ENCODE results near the gene SARM1. TPM values are rescaled to one million over a fixed set of nuclear protein-coding genes. Genes with fewer than 3 reads are reported as not detected.

The SARM1 gene
- total RNA-seq, 5 donors from 2014 or later (not counting 1 experiment from before 2014, with no cell fraction given): 26.0 to 42.3 (median 37.9) TPM

GRCh38 chr17:28327709-28328108 lies 43.8 kb upstream of the SARM1 start:
- Histone ChIP-seq H3K4me3 (ENCODE audit: control insufficient read depth in 1 of 2, extremely low read depth in 1 of 2, low read length in 1 of 2) (no peak overlapping the region), H3K9me3 (no peaks in the 10 kb centered on the region), H3K4me1 (ENCODE audit: control insufficient read depth in 1 of 2, extremely low read depth in 1 of 2, insufficient read depth in 2 of 2, low read length in 2 of 2) (no peaks in the 10 kb centered on the region), H3K27ac (ENCODE audit: low read length) (no peak overlapping the region), H3K36me3 (ENCODE audit: control insufficient read depth in 2 of 2, extremely low read depth in 1 of 2, insufficient read depth in 1 of 2, low read length in 1 of 2) (peaks cover 7 to 44% of the 10 kb centered on the region in 2 donors), H3K27me3 (replicated peaks in 1 of 2; ENCODE audit: control insufficient read depth in 2 of 2, extremely low read depth in 1 of 2, insufficient read depth in 2 of 2, low read length in 1 of 2) (no peaks in the 10 kb centered on the region)
- Mint-ChIP-seq H3K4me1 (peaks cover 0 to 6% (median 4%) of the 10 kb centered on the region in 3 donors), H3K4me3 (no peak overlapping the region), H3K36me3 (peaks cover 24% of the 10 kb centered on the region), H3K27ac (no peak overlapping the region), H3K27me3 (no peaks in the 10 kb centered on the region), H3K9me3 (no peaks in the 10 kb centered on the region)
- 80% methylated on average over 2 of the region's 3 CpGs for WGBS (ENCODE audit: insufficient coverage)
- ATAC-seq (replicated peaks in 1 of 4): no peak
- ChIA-PET CTCF (no interaction called here), POLR2A (no interaction called here)
- DNase-seq: no peak

DNA sequence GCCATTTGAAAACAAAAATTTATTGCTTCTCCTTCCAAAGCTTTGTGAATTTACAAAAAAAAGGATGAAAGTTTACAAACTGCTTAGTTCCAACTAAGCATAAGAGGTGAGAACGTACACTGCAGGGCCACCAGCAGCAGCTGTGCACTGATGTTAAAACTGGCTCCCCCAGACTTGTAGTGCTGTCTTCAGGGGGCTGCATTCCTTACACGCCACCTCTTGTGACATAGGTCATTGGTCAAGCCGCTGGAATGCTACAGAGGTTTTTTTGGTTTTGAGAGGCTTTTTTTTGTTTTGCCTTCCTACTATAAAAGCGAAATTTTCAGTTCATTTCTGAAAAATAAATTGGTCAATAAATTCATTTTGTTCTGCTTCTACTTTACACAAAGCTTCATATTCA lies 43.2 kb upstream of the SARM1 start:
- Histone ChIP-seq H3K9me3 (no peaks in the 10 kb centered on the region), H3K4me3 (ENCODE audit: control insufficient read depth in 1 of 2, extremely low read depth in 1 of 2, low read length in 1 of 2) (no peak overlapping the region), H3K27me3 (replicated peaks in 1 of 2; ENCODE audit: control insufficient read depth in 2 of 2, extremely low read depth in 1 of 2, insufficient read depth in 2 of 2, low read length in 1 of 2) (no peaks in the 10 kb centered on the region), H3K36me3 (ENCODE audit: control insufficient read depth in 2 of 2, extremely low read depth in 1 of 2, insufficient read depth in 1 of 2, low read length in 1 of 2) (peaks cover 7 to 44% of the 10 kb centered on the region in 2 donors), H3K27ac (ENCODE audit: low read length) (no peak overlapping the region), H3K4me1 (ENCODE audit: control insufficient read depth in 1 of 2, extremely low read depth in 1 of 2, insufficient read depth in 2 of 2, low read length in 2 of 2) (no peaks in the 10 kb centered on the region)
- Mint-ChIP-seq H3K36me3 (peaks cover 24% of the 10 kb centered on the region), H3K4me1 (peaks cover 1 to 8% (median 6%) of the 10 kb centered on the region in 3 donors), H3K27ac (no peak overlapping the region), H3K4me3 (no peak overlapping the region), H3K27me3 (no peaks in the 10 kb centered on the region), H3K9me3 (no peaks in the 10 kb centered on the region)
- ChIA-PET POLR2A (interaction anchor here in 1 of 2 donors (0.5 kb wide), 1 partner anchor 11 kb away, joined by 5 read pairs; no protein-coding TSS in a partner anchor), CTCF (no interaction called here)
- DNase-seq (no peak), ATAC-seq (replicated peaks in 1 of 4) (no peak)
- WGBS (ENCODE audit: insufficient coverage): no CpG with 5 or more reads among the region's 4 CpGs

DNA sequence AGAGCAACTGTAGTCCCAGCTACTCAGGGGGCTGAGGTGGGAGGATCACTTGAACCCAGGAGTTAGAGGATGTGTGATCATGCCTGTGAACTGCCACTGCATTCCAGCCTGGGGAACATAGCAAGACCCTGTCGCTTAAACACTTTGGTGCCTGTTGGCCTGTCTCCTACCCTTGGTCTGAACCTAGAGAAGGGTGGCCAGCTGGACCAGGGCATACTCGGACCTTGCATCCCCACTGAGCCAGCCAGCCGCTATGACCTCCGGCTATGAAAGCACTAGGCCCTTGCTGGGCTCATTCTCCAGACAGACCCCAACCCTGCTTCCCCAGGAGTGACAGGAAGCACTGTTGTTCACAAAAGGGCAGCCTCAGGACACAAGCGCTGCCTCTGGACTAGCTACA lies 40.8 kb upstream of the SARM1 start:
- Histone ChIP-seq H3K4me1 (ENCODE audit: control insufficient read depth in 1 of 2, extremely low read depth in 1 of 2, insufficient read depth in 2 of 2, low read length in 2 of 2) (peaks cover 6 to 16% of the 10 kb centered on the region in 2 experiments), H3K27ac (ENCODE audit: low read length) (no peak overlapping the region), H3K4me3 (ENCODE audit: control insufficient read depth in 1 of 2, extremely low read depth in 1 of 2, low read length in 1 of 2) (no peak overlapping the region), H3K9me3 (no peaks in the 10 kb centered on the region), H3K27me3 (replicated peaks in 1 of 2; ENCODE audit: control insufficient read depth in 2 of 2, extremely low read depth in 1 of 2, insufficient read depth in 2 of 2, low read length in 1 of 2) (no peaks in the 10 kb centered on the region), H3K36me3 (ENCODE audit: control insufficient read depth in 2 of 2, extremely low read depth in 1 of 2, insufficient read depth in 1 of 2, low read length in 1 of 2) (peaks cover 7 to 44% of the 10 kb centered on the region in 2 donors)
- H3K36me3 Mint-ChIP-seq: peaks cover 24% of the 10 kb centered on the region
- WGBS (ENCODE audit: insufficient coverage): 98% methylated on average over 4 of the region's 5 CpGs
- H3K9me3 Mint-ChIP-seq: no peaks in the 10 kb centered on the region
- ATAC-seq (replicated peaks in 1 of 4) (no peak), DNase-seq (no peak)
- ChIA-PET POLR2A (interaction anchor here in 1 of 2 donors (0.7 kb wide), 1 partner anchor 14 kb away, joined by 5 read pairs; no protein-coding TSS in a partner anchor), CTCF (no interaction called here)
- H3K27ac Mint-ChIP-seq: no peak overlapping the region
- H3K4me1 Mint-ChIP-seq: peaks cover 24 to 27% (median 24%) of the 10 kb centered on the region in 3 donors
- no peaks in the 10 kb centered on the region for H3K27me3 Mint-ChIP-seq
- no peak overlapping the region for H3K4me3 Mint-ChIP-seq

DNA sequence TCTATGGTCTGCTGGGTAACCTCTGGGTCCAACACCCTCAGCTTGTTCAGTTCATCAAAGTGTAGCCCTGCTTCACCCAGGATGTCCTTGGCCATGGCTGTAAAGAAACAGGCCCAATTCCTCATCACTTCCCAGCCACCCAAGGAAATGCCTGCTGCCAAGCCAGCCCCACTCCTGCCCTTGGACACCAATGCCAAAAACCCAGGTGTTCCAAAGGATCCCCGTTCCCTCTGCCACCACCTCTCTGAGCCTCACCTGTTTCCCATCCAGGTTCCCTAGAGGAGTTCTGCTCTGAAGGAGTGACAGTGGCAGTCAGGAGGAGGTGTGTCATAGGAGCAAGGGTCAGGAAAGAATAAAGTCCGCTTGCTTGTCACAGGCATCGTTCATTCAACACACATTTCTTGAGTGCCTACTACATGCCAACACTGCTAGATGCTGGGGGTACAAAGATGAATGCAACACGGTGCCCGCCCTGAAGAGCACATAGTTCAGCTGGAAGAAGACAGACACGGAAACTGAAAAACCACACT lies 39.5 kb upstream of the SARM1 start:
- Histone ChIP-seq H3K36me3 (ENCODE audit: control insufficient read depth in 2 of 2, extremely low read depth in 1 of 2, insufficient read depth in 1 of 2, low read length in 1 of 2) (peaks cover 7 to 44% of the 10 kb centered on the region in 2 donors), H3K4me3 (ENCODE audit: control insufficient read depth in 1 of 2, extremely low read depth in 1 of 2, low read length in 1 of 2) (no peak overlapping the region), H3K9me3 (no peaks in the 10 kb centered on the region), H3K27ac (ENCODE audit: low read length) (no peak overlapping the region), H3K4me1 (ENCODE audit: control insufficient read depth in 1 of 2, extremely low read depth in 1 of 2, insufficient read depth in 2 of 2, low read length in 2 of 2) (peaks cover 12 to 28% of the 10 kb centered on the region in 2 experiments), H3K27me3 (replicated peaks in 1 of 2; ENCODE audit: control insufficient read depth in 2 of 2, extremely low read depth in 1 of 2, insufficient read depth in 2 of 2, low read length in 1 of 2) (no peaks in the 10 kb centered on the region)
- Mint-ChIP-seq H3K4me1 (peaks cover 34 to 37% (median 36%) of the 10 kb centered on the region in 3 donors), H3K4me3 (no peak overlapping the region), H3K36me3 (peaks cover 21% of the 10 kb centered on the region), H3K9me3 (no peaks in the 10 kb centered on the region), H3K27ac (no peak overlapping the region), H3K27me3 (no peaks in the 10 kb centered on the region)
- ChIA-PET CTCF (no interaction called here), POLR2A (no interaction called here)
- ATAC-seq (replicated peaks in 1 of 4) (no peak), DNase-seq (no peak)
- 100% methylated on average over 1 of the region's 6 CpGs for WGBS (ENCODE audit: insufficient coverage)

DNA sequence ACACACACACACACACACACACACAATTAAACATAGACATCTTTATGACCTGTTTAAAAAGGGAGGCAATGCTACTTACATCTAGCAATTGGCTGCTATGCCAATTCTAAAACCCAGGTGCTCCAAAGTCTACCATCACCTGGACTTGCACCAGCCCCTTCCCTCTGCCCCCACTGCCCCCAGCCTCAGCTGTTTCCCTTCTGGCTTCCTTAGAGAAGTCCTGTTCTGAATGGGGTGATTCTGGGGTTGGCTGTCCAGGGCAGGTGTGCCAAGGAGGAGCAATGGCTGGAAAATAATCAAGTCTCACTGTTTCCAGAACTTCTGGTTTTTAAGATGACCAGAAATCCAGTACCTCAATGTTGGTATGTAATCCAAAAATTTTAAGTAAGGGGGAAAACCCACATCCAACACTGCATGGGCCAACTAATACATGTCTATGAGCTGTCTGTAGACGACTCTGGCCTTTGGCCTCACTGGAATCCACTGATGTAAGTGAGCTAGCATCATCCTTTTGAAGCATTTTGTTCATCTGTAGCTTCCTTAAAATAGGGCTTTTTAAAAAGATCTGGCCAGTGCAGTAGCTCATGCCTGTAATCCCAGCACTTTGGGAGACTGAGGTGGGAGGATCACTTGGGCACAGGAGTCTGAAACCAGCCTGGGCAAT lies 38.3 kb upstream of the SARM1 start:
- H3K27ac Mint-ChIP-seq: no peak overlapping the region
- H3K27me3 Mint-ChIP-seq: no peaks in the 10 kb centered on the region
- no peaks in the 10 kb centered on the region for H3K27me3 ChIP-seq (replicated peaks in 1 of 2; ENCODE audit: control insufficient read depth in 2 of 2, extremely low read depth in 1 of 2, insufficient read depth in 2 of 2, low read length in 1 of 2)
- ChIA-PET CTCF (interaction anchor here in 1 of 2 donors (0.7 kb wide), 1 partner anchor 23 kb away, joined by 4 read pairs; no protein-coding TSS in a partner anchor), POLR2A (no interaction called here)
- peaks cover 16% of the 10 kb centered on the region for H3K36me3 Mint-ChIP-seq
- H3K27ac ChIP-seq (ENCODE audit: low read length): no peak overlapping the region
- H3K4me3 ChIP-seq (ENCODE audit: control insufficient read depth in 1 of 2, extremely low read depth in 1 of 2, low read length in 1 of 2): no peak overlapping the region
- H3K4me1 ChIP-seq (ENCODE audit: control insufficient read depth in 1 of 2, extremely low read depth in 1 of 2, insufficient read depth in 2 of 2, low read length in 2 of 2): peaks cover 12 to 28% of the 10 kb centered on the region in 2 experiments
- H3K9me3 Mint-ChIP-seq: no peaks in the 10 kb centered on the region
- ATAC-seq (replicated peaks in 1 of 4) (no peak), DNase-seq (no peak)
- H3K4me3 Mint-ChIP-seq: peak overlapping the region; percentile 95 to 98 (median 96)
- 80% methylated on average over 1 of the region's 1 CpG for WGBS (ENCODE audit: insufficient coverage)
- peaks cover 44 to 49% (median 48%) of the 10 kb centered on the region in 3 donors for H3K4me1 Mint-ChIP-seq
- peaks cover 7 to 36% of the 10 kb centered on the region in 2 donors for H3K36me3 ChIP-seq (ENCODE audit: control insufficient read depth in 2 of 2, extremely low read depth in 1 of 2, insufficient read depth in 1 of 2, low read length in 1 of 2)
- H3K9me3 ChIP-seq: no peaks in the 10 kb centered on the region

GRCh38 chr17:28334171-28334570 lies 37.3 kb upstream of the SARM1 start:
- no peak overlapping the region for H3K27ac ChIP-seq (ENCODE audit: low read length)
- peaks cover 8 to 29% of the 10 kb centered on the region in 2 donors for H3K36me3 ChIP-seq (ENCODE audit: control insufficient read depth in 2 of 2, extremely low read depth in 1 of 2, insufficient read depth in 1 of 2, low read length in 1 of 2)
- peaks cover 14% of the 10 kb centered on the region for H3K36me3 Mint-ChIP-seq
- H3K4me1 Mint-ChIP-seq: peaks cover 49 to 54% (median 49%) of the 10 kb centered on the region in 3 donors
- no peaks in the 10 kb centered on the region for H3K27me3 Mint-ChIP-seq
- peak overlapping the region in 1 of 2 donors; percentile 90 for H3K27ac Mint-ChIP-seq
- ATAC-seq (replicated peaks in 1 of 4) (no peak), DNase-seq (no peak)
- H3K4me3 Mint-ChIP-seq: peak overlapping the region; percentile 95 to 98 (median 96)
- 69% methylated on average over 5 of the region's 6 CpGs for WGBS (ENCODE audit: insufficient coverage)
- CTCF ChIA-PET: interaction anchor here in 1 of 2 donors (1.8 kb wide), 1 partner anchor 15 kb away, joined by 15 read pairs; the partner anchor contains the start of gene TMEM97
- H3K9me3 Mint-ChIP-seq: no peaks in the 10 kb centered on the region
- H3K4me3 ChIP-seq (ENCODE audit: control insufficient read depth in 1 of 2, extremely low read depth in 1 of 2, low read length in 1 of 2): no peak overlapping the region
- no peaks in the 10 kb centered on the region for H3K27me3 ChIP-seq (replicated peaks in 1 of 2; ENCODE audit: control insufficient read depth in 2 of 2, extremely low read depth in 1 of 2, insufficient read depth in 2 of 2, low read length in 1 of 2)
- peaks cover 12 to 28% of the 10 kb centered on the region in 2 experiments for H3K4me1 ChIP-seq (ENCODE audit: control insufficient read depth in 1 of 2, extremely low read depth in 1 of 2, insufficient read depth in 2 of 2, low read length in 2 of 2)
- POLR2A ChIA-PET: interaction anchor here (0.6 to 2.5 kb wide), 3 partner anchors 17 to 864 kb away, joined by 3 to 25 read pairs (median 3); partner anchors contain the start of gene POLDIP2 (in 1 of the 2)
- no peaks in the 10 kb centered on the region for H3K9me3 ChIP-seq

Data from T-cell (primary cell).